ENCODE data around the gene RHD. TPM values are rescaled to one million over a fixed set of nuclear protein-coding genes. Genes with fewer than 3 reads are reported as not detected.
A peak's percentile ranks its signal among the peaks of the same experiment; 100 is the strongest.

RHD gene
- total and polyA plus RNA-seq, 2 of the 4 experiments (the other 2 are of a cell fraction), result not detected

DNA sequence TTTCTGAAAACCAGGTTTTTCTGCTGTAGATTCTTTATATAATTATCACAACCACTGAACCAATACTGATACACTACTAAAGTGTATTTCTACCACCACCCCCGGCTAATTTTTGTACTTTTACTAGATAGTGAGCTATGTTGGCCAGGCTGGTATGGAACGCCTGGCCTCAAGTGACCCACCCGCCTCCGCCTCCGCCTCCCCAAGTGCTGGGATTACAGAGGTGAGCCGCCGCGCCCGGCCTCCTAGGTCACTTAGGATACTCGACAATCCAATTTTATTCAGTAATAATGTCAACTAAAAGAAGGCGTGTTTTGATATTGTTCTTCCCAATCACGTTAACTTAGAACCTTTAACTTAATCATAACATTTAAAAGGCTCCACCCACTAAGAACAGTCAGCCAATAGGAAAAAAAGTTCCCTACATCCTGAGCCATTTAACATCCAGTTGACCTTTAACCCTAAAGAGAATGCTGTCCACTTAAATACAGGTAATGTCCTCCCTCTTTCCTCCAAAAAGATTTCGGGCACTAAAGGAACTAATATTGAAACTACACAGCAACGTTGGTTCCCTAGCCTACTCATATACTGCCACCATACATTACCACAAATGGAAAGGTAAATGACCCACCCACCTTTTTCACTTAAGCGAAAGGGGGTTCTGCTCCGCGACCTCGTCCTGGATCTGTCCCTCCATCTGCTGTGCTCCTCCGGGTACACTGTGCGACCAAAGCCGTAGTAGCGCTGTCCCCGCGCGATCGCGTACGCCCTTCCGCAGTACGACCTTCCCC is 26.3 kb upstream of the RHD start:
- H2BK120ac ChIP-seq (ENCODE audit: low read depth, low read length), result no peak overlapping the region
- dilution Hi-C loops (cut with HindIII; ENCODE audit: low sequenced_read_pairs, unreplicated experiment), result no loop called here
- CTCF ChIA-PET, result no interaction called here
- no TSS peak for BruUV-seq (replicated peaks)
- H3K4me1 ChIP-seq (ENCODE audit: control insufficient read depth, insufficient read depth, low read length), result no peaks in the 10 kb centered on the region
- no peak overlapping the region for H4K5ac ChIP-seq (ENCODE audit: low read depth, low read length)
- ATAC-seq (ENCODE audit: low read depth) (no peak), DNase-seq (peak; percentile 33)
- peak overlapping the region; percentile 97 for H3K9ac ChIP-seq (ENCODE audit: low read depth, low read length)
- peak overlapping the region; percentile 39; the same call in 1 of the 2 replicates for H4K91ac ChIP-seq (ENCODE audit: insufficient read depth, low read depth, low read length)
- intact Hi-C loops (cut with micrococcal nuclease), result loop anchor here (5.0 to 10.0 kb wide), 2 partner anchors 96 to 569 kb away; partner anchors contain the start of gene MTFR1L
- no peak overlapping the region; a peak in 1 of 4 replicates for H4K8ac ChIP-seq (ENCODE audit: low read depth in 2 of 2, low read length in 2 of 2)
- H3K4me2 ChIP-seq (ENCODE audit: low read depth, low read length), result peak overlapping the region; percentile 96
- no peaks in the 10 kb centered on the region for H3K9me3 ChIP-seq (ENCODE audit: control insufficient read depth, insufficient read depth, low read length)
- H3K56ac ChIP-seq (ENCODE audit: extremely low read depth, insufficient read depth, low read length), result 0 out of 2 replicates have a peak overlapping the region, but pooled peaks have one; percentile 29
- peak overlapping the region; percentile 76 for H3K4ac ChIP-seq (ENCODE audit: low read depth, low read length)
- H2BK15ac ChIP-seq (ENCODE audit: low read depth, low read length), result no peak overlapping the region
- peak overlapping the region; percentile 75 for H3K4me3 ChIP-seq (ENCODE audit: insufficient read depth, low read depth, low read length)
- peak overlapping the region; percentile 89 for H3K23ac ChIP-seq (ENCODE audit: low read depth, low read length)
- peaks cover 21% of the 10 kb centered on the region for H3K36me3 ChIP-seq (ENCODE audit: control insufficient read depth, insufficient read depth, low read length)
- H3K27me3 ChIP-seq (ENCODE audit: control insufficient read depth, insufficient read depth, low read length), result no peaks in the 10 kb centered on the region
- H2BK5ac ChIP-seq (ENCODE audit: low read depth, low read length, poor library complexity, severe bottlenecking), result peak overlapping the region; percentile 58
- WGBS, 2 experiments (ENCODE audit: extremely low coverage in 2 of 2, insufficient read length in 1 of 2), result 0% methylated on average over 16 of the region's 30 CpGs; no CpG with 5 or more reads in 1 of the 2 experiments
- peak overlapping the region; percentile 90 for H3K14ac ChIP-seq (replicated peaks; ENCODE audit: low read depth, low read length)
- peak overlapping the region; percentile 93 for H3K27ac ChIP-seq (ENCODE audit: insufficient read depth, low read length)
- peaks cover 34% of the 10 kb centered on the region for H4K20me1 ChIP-seq (ENCODE audit: insufficient read depth, low read length)
- H3K18ac ChIP-seq (ENCODE audit: low read depth, low read length), result no peak overlapping the region
- in situ Hi-C loops (cut with MboI; ENCODE audit: low sequenced_read_pairs), result loop anchor here (25.0 kb wide), 1 partner anchor 566 kb away; the partner anchor contains the start of genes MTFR1L and SELENON
- peaks cover 9 to 38% of the 10 kb centered on the region in 2 experiments for H3K79me1 ChIP-seq (ENCODE audit: low read depth in 1 of 2, low read length in 2 of 2)
- H2AK9ac ChIP-seq (replicated peaks; ENCODE audit: low read depth, low read length, poor library complexity), result peak overlapping the region; percentile 100
- H2AK5ac ChIP-seq (ENCODE audit: low read depth, low read length), result peak overlapping the region; percentile 85; the same call in 1 of the 2 replicates
- POLR2A ChIA-PET (ENCODE audit: unreplicated experiment), result no interaction called here
- H2AFZ ChIP-seq (replicated peaks; ENCODE audit: low read length, poor library complexity), result peak overlapping the region; percentile 87
- H2BK20ac ChIP-seq (ENCODE audit: low read depth, low read length), result no peak overlapping the region
- no peaks in the 10 kb centered on the region for H3K9me1 ChIP-seq (ENCODE audit: insufficient read depth, low read length)
- TF ChIP-seq, protein P1, sequence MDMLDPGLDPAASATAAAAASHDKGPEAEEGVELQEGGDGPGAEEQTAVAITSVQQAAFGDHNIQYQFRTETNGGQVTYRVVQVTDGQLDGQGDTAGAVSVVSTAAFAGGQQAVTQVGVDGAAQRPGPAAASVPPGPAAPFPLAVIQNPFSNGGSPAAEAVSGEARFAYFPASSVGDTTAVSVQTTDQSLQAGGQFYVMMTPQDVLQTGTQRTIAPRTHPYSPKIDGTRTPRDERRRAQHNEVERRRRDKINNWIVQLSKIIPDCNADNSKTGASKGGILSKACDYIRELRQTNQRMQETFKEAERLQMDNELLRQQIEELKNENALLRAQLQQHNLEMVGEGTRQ (IDR thresholded peaks at IDR 0.05; ENCODE audit: low read depth, low read length), result no peak
- no peak for TF ChIP-seq NFE2L2 (IDR thresholded peaks at IDR 0.05; ENCODE audit: low read depth, low read length)

Measured in IMR-90 (cell line).